Measurements from ENCODE around the gene CAGE1. TPM values are rescaled to one million over a fixed set of nuclear protein-coding genes. Genes with fewer than 3 reads are reported as not detected.

The CAGE1 gene
- polyA plus RNA-seq, 3 donors = not detected

- WGBS (ENCODE audit: insufficient coverage) = 95% methylated on average over 5 of the region's 6 CpGs
- Histone ChIP-seq H3K4me1 (ENCODE audit: control insufficient read depth in 1 of 2, insufficient read depth in 2 of 2, low read length in 2 of 2) (no peaks in the 10 kb centered on the region), H3K36me3 (replicated peaks in 1 of 2; ENCODE audit: control insufficient read depth in 1 of 2, insufficient read depth in 2 of 2, low read length in 2 of 2) (peaks cover 49 to 63% of the 10 kb centered on the region in 2 donors), H3K27ac (ENCODE audit: low read depth in 1 of 2, low read length in 2 of 2) (no peak overlapping the region), H2AFZ (ENCODE audit: insufficient read depth, low read depth, low read length, poor library complexity, severe bottlenecking) (no peak overlapping the region), H4K20me1 (ENCODE audit: insufficient read depth, low read length) (no peaks in the 10 kb centered on the region), H3K9me3 (replicated peaks in 1 of 2; ENCODE audit: control insufficient read depth in 1 of 2, insufficient read depth in 1 of 2, low read length in 2 of 2) (no peaks in the 10 kb centered on the region), H3K79me2 (ENCODE audit: insufficient read depth, low read length) (no peaks in the 10 kb centered on the region), H3K4me3 (replicated peaks in 1 of 3; ENCODE audit: low read depth in 2 of 3, low read length in 3 of 3) (no peak overlapping the region), H3K4me2 (replicated peaks; ENCODE audit: extremely low read depth, low read length, poor library complexity, severe bottlenecking) (no peak overlapping the region), H3K9ac (ENCODE audit: insufficient read depth, low read length, poor library complexity, severe bottlenecking) (no peak overlapping the region), H3K27me3 (ENCODE audit: control insufficient read depth in 2 of 2, insufficient read depth in 2 of 2, low read length in 2 of 2) (no peaks in the 10 kb centered on the region)
- Mint-ChIP-seq H3K27ac (no peak overlapping the region), H3K9me3 (no peaks in the 10 kb centered on the region), H3K27me3 (ENCODE audit: low read depth in 3 of 3) (no peaks in the 10 kb centered on the region), H3K4me1 (no peaks in the 10 kb centered on the region), H3K4me3 (no peak overlapping the region), H3K36me3 (peaks cover 56 to 71% of the 10 kb centered on the region in 2 donors)
- DNase-seq = no peak
- TF ChIP-seq, protein P1, sequence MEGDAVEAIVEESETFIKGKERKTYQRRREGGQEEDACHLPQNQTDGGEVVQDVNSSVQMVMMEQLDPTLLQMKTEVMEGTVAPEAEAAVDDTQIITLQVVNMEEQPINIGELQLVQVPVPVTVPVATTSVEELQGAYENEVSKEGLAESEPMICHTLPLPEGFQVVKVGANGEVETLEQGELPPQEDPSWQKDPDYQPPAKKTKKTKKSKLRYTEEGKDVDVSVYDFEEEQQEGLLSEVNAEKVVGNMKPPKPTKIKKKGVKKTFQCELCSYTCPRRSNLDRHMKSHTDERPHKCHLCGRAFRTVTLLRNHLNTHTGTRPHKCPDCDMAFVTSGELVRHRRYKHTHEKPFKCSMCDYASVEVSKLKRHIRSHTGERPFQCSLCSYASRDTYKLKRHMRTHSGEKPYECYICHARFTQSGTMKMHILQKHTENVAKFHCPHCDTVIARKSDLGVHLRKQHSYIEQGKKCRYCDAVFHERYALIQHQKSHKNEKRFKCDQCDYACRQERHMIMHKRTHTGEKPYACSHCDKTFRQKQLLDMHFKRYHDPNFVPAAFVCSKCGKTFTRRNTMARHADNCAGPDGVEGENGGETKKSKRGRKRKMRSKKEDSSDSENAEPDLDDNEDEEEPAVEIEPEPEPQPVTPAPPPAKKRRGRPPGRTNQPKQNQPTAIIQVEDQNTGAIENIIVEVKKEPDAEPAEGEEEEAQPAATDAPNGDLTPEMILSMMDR (IDR thresholded peaks at IDR 0.05) = no peak
- intact Hi-C loops (cut with micrococcal nuclease) = no loop called here
Observed at GRCh38 chr6:7418238-7418905, 28.8 kb upstream of the CAGE1 start.

DNA sequence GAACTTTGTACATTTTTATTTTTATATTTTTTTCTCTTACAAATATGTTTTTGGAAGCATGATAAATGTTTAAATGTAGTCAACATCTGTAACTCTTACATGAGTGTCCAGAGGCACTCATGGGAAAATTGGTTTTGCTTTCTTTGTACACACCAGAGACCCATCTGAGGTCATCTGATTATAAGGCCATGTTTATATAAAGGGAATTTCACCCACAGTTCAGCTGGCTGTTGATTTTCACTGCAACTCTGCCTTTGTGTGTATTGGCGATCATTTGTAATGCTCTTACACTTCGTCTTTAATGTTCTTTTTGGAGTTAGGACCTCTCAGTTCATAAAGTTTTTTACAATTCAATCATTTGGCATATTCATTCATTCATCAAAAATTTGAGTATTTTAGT, 28.1 kb upstream of the CAGE1 start:
- TF ChIP-seq, protein P1 (IDR thresholded peaks at IDR 0.05) = no peak
- Mint-ChIP-seq H3K27ac (no peak overlapping the region), H3K36me3 (peaks cover 61 to 78% of the 10 kb centered on the region in 2 donors), H3K27me3 (ENCODE audit: low read depth in 3 of 3) (no peaks in the 10 kb centered on the region), H3K4me3 (no peak overlapping the region), H3K4me1 (no peaks in the 10 kb centered on the region), H3K9me3 (no peaks in the 10 kb centered on the region)
- Histone ChIP-seq H2AFZ (ENCODE audit: insufficient read depth, low read depth, low read length, poor library complexity, severe bottlenecking) (no peak overlapping the region), H3K4me1 (ENCODE audit: control insufficient read depth in 1 of 2, insufficient read depth in 2 of 2, low read length in 2 of 2) (no peaks in the 10 kb centered on the region), H3K79me2 (ENCODE audit: insufficient read depth, low read length) (no peaks in the 10 kb centered on the region), H3K9me3 (replicated peaks in 1 of 2; ENCODE audit: control insufficient read depth in 1 of 2, insufficient read depth in 1 of 2, low read length in 2 of 2) (no peaks in the 10 kb centered on the region), H3K27me3 (ENCODE audit: control insufficient read depth in 2 of 2, insufficient read depth in 2 of 2, low read length in 2 of 2) (no peaks in the 10 kb centered on the region), H3K4me2 (replicated peaks; ENCODE audit: extremely low read depth, low read length, poor library complexity, severe bottlenecking) (no peak overlapping the region), H3K27ac (ENCODE audit: low read depth in 1 of 2, low read length in 2 of 2) (no peak overlapping the region), H3K36me3 (replicated peaks in 1 of 2; ENCODE audit: control insufficient read depth in 1 of 2, insufficient read depth in 2 of 2, low read length in 2 of 2) (peaks cover 56 to 70% of the 10 kb centered on the region in 2 donors), H4K20me1 (ENCODE audit: insufficient read depth, low read length) (no peaks in the 10 kb centered on the region), H3K4me3 (replicated peaks in 1 of 3; ENCODE audit: low read depth in 2 of 3, low read length in 3 of 3) (no peak overlapping the region), H3K9ac (ENCODE audit: insufficient read depth, low read length, poor library complexity, severe bottlenecking) (no peak overlapping the region)
- no peak for DNase-seq
- no CpG with 5 or more reads among the region's 2 CpGs for WGBS (ENCODE audit: insufficient coverage)
- intact Hi-C loops (cut with micrococcal nuclease) = no loop called here

Measured in CD14-positive monocyte (primary cell).